ENCODE measurements around the gene GRPEL2. TPM values are rescaled to one million over a fixed set of nuclear protein-coding genes. Genes with fewer than 3 reads are reported as not detected.
A peak's percentile ranks its signal among the peaks of the same experiment; 100 is the strongest.
"Not testable (repeated sequence)": the region's sequence is repeated elsewhere in the genome, so short reads cannot be mapped to it uniquely, and the experiment has no call there.

The GRPEL2 gene
- total RNA-seq, 2 experiments from 2014 or later, result 32.9 to 37.2 TPM

DNA sequence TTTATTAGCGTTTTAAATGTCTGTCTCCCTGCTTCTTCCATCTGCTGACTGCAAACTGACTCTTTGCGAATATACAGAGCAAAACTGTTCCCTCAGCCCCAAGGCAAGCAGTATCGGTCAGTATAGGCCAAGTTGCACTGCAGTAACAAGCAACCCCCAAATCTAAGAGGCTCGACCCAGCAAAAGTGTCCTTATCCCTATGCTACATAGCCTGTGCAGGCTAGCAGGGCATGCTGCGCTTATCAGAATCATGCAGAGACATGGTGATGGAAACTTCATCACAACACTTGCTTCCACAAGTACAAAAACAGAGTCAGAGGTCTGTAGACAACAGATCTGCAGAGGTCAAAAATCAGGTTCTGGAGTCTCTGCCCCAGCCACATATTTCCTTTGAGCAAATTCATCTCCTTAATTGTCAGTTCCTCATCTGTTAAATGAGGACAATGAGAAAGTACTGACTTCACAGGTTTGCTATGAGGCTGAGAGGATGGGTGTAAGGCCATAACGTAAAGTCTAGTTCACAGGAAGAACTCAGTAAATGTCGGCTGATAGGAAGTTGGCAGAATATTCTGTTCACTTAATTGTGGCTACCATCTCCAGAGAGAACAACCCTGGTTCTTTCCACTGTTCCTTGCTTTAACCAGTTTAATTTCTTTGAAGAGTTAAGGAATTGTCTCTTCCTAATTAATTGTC, 43.3 kb downstream of the GRPEL2 start:
- no peak for DNase-seq
- no peak overlapping the region for H3K4me3 Mint-ChIP-seq
- POLR2A ChIA-PET, result no interaction called here
- H3K27ac Mint-ChIP-seq, result no peak overlapping the region
- H3K27me3 Mint-ChIP-seq, result no peaks in the 10 kb centered on the region
- intact Hi-C loops (cut with micrococcal nuclease), result no loop called here
- CTCF ChIA-PET, result interaction anchor here (1.2 to 4.8 kb wide), 3 partner anchors 9 to 177 kb away, joined by 4 to 25 read pairs (median 5); no protein-coding TSS in a partner anchor
- no peaks in the 10 kb centered on the region for H3K9me3 Mint-ChIP-seq
- H3K4me1 Mint-ChIP-seq (ENCODE audit: low read depth), result no peaks in the 10 kb centered on the region
- no peaks in the 10 kb centered on the region for H3K36me3 Mint-ChIP-seq

DNA sequence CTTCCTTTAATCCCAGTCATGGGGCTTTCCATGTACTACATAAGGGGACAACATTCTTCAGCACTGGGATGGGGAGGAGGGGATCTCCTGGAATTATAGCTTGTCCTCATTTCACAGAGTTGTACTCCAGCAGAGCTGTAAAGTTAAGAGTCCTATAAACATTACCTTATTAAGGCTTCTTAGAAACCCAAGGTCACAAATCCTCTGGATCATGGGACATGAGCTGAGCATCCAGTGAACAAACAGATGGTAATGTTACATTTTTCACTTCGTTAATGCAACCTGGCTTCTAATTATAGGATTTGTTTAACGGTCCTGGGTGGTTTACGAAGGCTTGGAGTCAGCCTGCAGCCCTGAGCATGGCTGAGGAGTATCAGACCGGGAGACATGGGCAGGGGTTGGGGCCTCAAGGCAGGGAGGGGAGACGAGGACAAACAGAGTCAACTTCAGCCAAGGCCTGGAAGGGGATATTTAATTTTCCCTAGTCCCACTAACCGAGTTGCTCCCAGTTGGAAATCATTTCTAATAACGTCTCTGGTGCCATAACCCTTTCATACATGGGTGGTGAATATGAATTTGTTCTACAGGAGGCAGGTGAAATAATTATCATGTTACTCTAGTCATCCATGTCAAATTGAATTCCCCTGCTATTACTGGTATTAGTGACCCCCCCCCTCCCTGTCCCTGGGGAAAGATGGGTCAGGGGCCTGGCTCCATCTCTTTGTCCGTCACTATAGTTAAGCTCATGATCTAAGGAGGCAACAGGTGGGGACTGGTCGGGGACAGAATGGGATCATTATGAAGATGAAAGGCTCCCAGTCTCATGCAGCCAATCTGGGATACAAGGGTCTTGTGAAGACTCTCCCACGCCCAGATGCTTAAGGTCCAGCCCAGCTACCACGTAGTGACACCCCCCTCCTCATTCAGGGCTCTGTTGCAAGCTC, 44.5 kb downstream of the GRPEL2 start:
- Mint-ChIP-seq H3K4me3 (no peak overlapping the region), H3K27ac (no peak overlapping the region), H3K9me3 (no peaks in the 10 kb centered on the region), H3K36me3 (no peaks in the 10 kb centered on the region), H3K27me3 (no peaks in the 10 kb centered on the region), H3K4me1 (ENCODE audit: low read depth) (no peaks in the 10 kb centered on the region)
- ChIA-PET POLR2A (no interaction called here), CTCF (interaction anchor here (0.6 to 1.3 kb wide), 4 partner anchors 7 to 62 kb away, joined by 3 to 5 read pairs (median 5); no protein-coding TSS in a partner anchor)
- intact Hi-C loops (cut with micrococcal nuclease), result no loop called here
- no peak for DNase-seq

DNA sequence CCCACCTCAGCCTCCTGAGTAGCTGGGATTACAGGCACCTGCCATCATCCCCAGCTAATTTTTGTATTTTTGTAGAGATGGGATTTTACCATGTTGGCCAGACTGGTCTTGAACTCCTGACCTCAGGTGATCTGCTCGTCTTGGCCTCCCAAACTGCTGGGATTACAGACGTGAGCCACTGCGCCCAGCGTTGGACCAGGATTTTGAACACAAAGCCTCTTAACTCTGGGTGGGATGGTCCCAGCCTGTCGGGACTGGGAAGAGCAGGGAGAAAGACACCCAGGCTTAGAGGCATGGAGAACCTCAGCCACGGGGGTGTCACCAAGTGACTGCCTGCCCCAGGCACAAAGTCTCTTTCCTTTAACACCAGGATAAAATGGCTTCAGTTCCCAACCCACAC, 45.8 kb downstream of the GRPEL2 start:
- H3K9me3 Mint-ChIP-seq; DNase-seq; H3K36me3 Mint-ChIP-seq; H3K27me3 Mint-ChIP-seq; H3K4me1 Mint-ChIP-seq (ENCODE audit: low read depth); H3K27ac Mint-ChIP-seq; H3K4me3 Mint-ChIP-seq; POLR2A ChIA-PET; intact Hi-C loops (cut with micrococcal nuclease): not testable (repeated sequence)
- CTCF ChIA-PET, result interaction anchor here (1.2 to 1.3 kb wide), 2 partner anchors 9 to 19 kb away, joined by 5 read pairs; no protein-coding TSS in a partner anchor

DNA sequence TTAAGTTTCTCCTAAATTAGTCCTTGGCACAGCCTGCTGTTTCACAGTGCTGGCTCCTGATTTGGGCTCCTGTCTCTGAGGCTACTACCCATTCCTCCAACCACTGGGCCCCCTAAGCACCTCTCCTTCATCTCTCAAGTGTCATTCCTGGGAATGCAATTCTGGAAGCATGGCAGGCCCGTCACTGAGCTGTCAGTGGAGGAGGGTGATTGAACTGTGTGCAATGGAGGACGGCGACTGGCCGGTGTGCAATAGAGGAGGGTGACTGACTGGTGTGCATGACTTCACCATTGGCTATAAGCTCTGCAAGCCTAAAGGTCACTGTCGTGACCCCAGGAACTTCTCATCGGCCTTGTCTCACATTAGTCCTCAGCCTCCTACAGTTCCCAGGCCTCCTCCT, 46.2 kb downstream of the GRPEL2 start:
- H3K4me3 Mint-ChIP-seq, result no peak overlapping the region
- CTCF ChIA-PET, result no interaction called here
- H3K9me3 Mint-ChIP-seq, result no peaks in the 10 kb centered on the region
- H3K27me3 Mint-ChIP-seq, result no peaks in the 10 kb centered on the region
- intact Hi-C loops (cut with micrococcal nuclease), result no loop called here
- no peak overlapping the region for H3K27ac Mint-ChIP-seq
- H3K4me1 Mint-ChIP-seq (ENCODE audit: low read depth), result no peaks in the 10 kb centered on the region
- DNase-seq, result no peak
- POLR2A ChIA-PET, result no interaction called here
- no peaks in the 10 kb centered on the region for H3K36me3 Mint-ChIP-seq

DNA sequence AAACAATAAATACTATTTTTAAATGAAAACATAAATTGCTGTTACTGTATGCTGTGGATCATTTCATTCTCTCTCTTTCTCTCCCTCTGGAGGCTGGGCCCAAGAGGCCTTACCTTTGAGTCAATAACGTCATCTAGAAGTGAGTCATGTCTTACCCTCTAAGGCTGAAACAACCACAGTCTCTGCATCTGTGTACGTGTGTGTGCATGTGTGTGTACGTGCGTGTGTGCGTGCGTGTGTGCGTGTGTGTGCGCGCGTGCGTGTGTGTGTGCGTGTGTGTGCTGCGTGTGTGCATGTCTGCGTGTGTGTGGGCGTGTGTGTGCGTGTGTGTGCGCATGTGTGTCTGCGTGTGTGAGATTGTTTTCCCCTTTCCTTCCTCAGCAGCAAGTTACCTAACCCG, 47.4 kb downstream of the GRPEL2 start:
- no peaks in the 10 kb centered on the region for H3K9me3 Mint-ChIP-seq
- CTCF ChIA-PET, result no interaction called here
- H3K27me3 Mint-ChIP-seq, result no peaks in the 10 kb centered on the region
- intact Hi-C loops (cut with micrococcal nuclease), result no loop called here
- no peak overlapping the region for H3K27ac Mint-ChIP-seq
- H3K36me3 Mint-ChIP-seq, result no peaks in the 10 kb centered on the region
- POLR2A ChIA-PET, result no interaction called here
- no peaks in the 10 kb centered on the region for H3K4me1 Mint-ChIP-seq (ENCODE audit: low read depth)
- peak; percentile 21 for DNase-seq
- no peak overlapping the region for H3K4me3 Mint-ChIP-seq

DNA sequence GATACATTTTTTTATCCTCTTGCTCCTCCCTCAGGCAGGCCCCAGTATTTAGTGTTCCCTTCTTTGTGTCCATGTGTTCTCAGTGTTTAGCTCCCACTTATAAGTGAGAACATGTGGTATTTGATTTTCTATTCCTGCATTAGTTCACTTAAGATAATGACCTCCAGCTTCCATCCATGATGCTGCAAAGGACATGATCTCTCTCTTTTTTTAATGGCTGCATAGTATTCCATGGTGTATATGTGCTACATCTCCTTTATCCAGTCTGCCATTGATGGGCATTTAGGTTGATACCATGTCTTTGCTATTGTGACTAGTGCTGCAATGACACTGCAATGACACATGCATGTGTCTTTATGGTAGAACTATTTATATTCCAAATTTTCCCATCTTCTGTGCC, 49.7 kb downstream of the GRPEL2 start:
- H3K4me1 Mint-ChIP-seq (ENCODE audit: low read depth), result not testable (repeated sequence)

DNA sequence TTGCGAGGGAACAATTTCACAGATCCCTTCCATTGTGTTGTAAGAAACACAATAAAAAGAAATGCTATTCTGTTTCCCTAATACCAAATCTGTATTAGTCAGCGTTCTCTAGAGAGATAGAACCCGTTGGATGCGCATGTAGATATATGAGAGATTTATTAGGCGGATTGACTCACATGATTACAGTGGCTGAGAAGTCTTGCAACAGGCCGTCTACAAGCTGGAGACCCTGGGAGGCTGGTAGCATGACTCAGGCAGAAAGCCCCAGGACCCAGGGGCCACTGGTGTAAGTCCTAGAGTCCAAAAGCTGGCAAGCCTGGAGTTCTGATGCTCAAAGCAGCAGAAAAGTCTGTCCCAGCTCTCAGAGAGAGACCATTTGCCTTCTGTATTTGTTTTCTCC, 52.2 kb downstream of the GRPEL2 start:
- no peaks in the 10 kb centered on the region for H3K36me3 Mint-ChIP-seq
- ChIA-PET POLR2A (no interaction called here), CTCF (no interaction called here)
- intact Hi-C loops (cut with micrococcal nuclease), result no loop called here
- peaks cover 5% of the 10 kb centered on the region for H3K27me3 Mint-ChIP-seq
- no peak overlapping the region for H3K27ac Mint-ChIP-seq
- no peak overlapping the region for H3K4me3 Mint-ChIP-seq
- DNase-seq, result no peak
- no peaks in the 10 kb centered on the region for H3K9me3 Mint-ChIP-seq
- H3K4me1 Mint-ChIP-seq (ENCODE audit: low read depth), result no peaks in the 10 kb centered on the region

More for the DNA sequence above, 49.7 kb downstream of the GRPEL2 start:
- H3K4me3 Mint-ChIP-seq; DNase-seq; intact Hi-C loops (cut with micrococcal nuclease); H3K27me3 Mint-ChIP-seq; POLR2A ChIA-PET; H3K27ac Mint-ChIP-seq; H3K9me3 Mint-ChIP-seq; H3K36me3 Mint-ChIP-seq: not testable (repeated sequence)
- CTCF ChIA-PET, result interaction anchor here (0.6 kb wide), 1 partner anchor 40 kb away, joined by 3 read pairs; no protein-coding TSS in a partner anchor

DNA sequence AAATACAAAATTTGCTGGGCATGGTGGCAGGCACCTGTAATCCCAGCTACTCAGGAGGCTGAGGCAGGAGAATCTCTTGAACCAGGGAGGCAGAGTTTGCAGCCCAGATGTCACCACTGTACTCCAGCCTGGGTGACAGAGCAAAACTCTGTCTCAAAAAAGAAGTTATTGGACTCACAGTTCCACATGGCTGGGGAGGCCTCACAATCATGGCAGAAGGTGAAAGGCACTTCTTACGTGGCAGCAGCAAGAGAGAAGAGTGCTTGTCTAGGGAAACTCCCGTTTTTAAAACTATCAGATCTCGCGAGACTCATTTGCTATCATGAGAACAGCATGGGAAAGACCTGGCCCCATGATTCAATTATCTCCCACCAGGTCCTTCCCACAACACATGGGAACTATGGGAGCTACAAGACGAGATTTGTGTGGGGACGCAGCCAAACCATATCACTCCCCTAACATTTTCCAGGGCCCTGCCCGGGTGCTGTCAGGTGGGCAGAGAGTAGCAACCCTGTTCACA, 53.5 kb downstream of the GRPEL2 start:
- H3K9me3 Mint-ChIP-seq; POLR2A ChIA-PET; H3K27ac Mint-ChIP-seq; DNase-seq; CTCF ChIA-PET; H3K27me3 Mint-ChIP-seq; H3K36me3 Mint-ChIP-seq; H3K4me1 Mint-ChIP-seq (ENCODE audit: low read depth); intact Hi-C loops (cut with micrococcal nuclease); H3K4me3 Mint-ChIP-seq: not testable (repeated sequence)

DNA sequence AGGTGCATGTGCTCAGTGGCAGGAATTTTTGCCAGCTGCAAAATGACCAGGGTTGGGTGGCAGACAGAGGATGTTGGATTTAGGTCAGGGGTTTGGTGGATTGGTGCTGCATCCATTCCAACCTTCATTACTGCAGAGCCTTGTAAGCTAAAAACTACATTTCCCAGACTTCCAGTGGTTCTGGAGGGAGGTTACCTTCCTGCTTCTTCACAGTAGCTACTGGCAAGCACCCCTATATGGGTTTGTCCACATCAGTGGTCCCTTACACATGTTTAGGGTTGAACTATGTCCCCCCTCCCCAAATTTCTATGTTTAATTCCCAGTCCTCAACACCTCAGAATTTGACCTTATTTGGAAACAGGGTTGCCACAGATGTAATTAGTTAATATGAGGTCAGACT, 54.5 kb downstream of the GRPEL2 start:
- intact Hi-C loops (cut with micrococcal nuclease), result no loop called here
- no peaks in the 10 kb centered on the region for H3K4me1 Mint-ChIP-seq (ENCODE audit: low read depth)
- no peaks in the 10 kb centered on the region for H3K9me3 Mint-ChIP-seq
- no peak overlapping the region for H3K27ac Mint-ChIP-seq
- peaks cover 5% of the 10 kb centered on the region for H3K27me3 Mint-ChIP-seq
- CTCF ChIA-PET, result interaction anchor here (0.9 kb wide), 1 partner anchor 34 kb away, joined by 3 read pairs; no protein-coding TSS in a partner anchor
- POLR2A ChIA-PET, result no interaction called here
- H3K4me3 Mint-ChIP-seq, result no peak overlapping the region
- no peak for DNase-seq
- H3K36me3 Mint-ChIP-seq, result no peaks in the 10 kb centered on the region

DNA sequence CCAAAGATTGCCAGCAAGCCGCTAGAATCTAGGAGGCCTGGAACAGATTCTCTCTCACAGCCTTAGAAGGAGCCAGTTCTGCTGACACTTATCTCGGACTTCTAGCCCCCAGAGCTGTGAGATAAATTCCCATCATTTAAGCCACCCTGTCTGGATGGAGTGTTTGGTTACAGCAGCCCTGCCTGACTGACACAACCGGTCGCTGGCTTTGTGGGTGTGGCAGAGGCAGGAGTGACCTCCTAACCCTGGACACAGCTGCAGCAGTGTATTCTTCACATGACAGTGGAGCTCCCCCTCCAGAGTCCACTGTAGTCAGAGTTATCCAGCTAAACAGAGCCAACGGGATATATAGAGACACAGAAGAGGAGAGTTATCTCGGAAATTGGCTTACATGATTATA, 55.0 kb downstream of the GRPEL2 start:
- CTCF ChIA-PET, result interaction anchor here (0.9 to 1.2 kb wide), 3 partner anchors 14 to 34 kb away, joined by 3 to 4 read pairs (median 3); no protein-coding TSS in a partner anchor
- H3K27me3 Mint-ChIP-seq, result peaks cover 5% of the 10 kb centered on the region
- DNase-seq, result no peak
- H3K9me3 Mint-ChIP-seq, result no peaks in the 10 kb centered on the region
- POLR2A ChIA-PET, result no interaction called here
- no peaks in the 10 kb centered on the region for H3K4me1 Mint-ChIP-seq (ENCODE audit: low read depth)
- no peak overlapping the region for H3K4me3 Mint-ChIP-seq
- intact Hi-C loops (cut with micrococcal nuclease), result no loop called here
- no peak overlapping the region for H3K27ac Mint-ChIP-seq
- H3K36me3 Mint-ChIP-seq, result no peaks in the 10 kb centered on the region

DNA sequence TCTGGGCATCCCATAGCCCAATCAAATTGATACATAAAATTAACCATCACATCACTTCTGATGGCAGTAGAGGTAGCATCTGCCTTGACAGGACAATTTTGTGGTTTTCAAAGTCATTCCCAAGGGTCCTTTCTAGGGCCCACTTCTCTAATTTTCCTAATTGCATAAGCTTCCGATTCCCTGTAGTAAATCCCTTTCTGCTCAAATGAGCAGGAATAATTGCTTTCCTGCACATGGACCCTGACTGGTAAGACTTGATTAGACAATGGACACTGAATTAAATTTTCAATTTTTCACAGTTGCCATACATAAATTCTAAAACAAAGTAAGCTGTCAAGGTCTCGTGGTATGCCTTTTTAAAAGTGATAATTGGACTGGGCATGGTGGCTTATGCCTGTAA, 55.8 kb downstream of the GRPEL2 start:
- Mint-ChIP-seq H3K4me3 (no peak overlapping the region), H3K36me3 (no peaks in the 10 kb centered on the region), H3K9me3 (no peaks in the 10 kb centered on the region), H3K4me1 (ENCODE audit: low read depth) (no peaks in the 10 kb centered on the region), H3K27me3 (peaks cover 5% of the 10 kb centered on the region), H3K27ac (no peak overlapping the region)
- ChIA-PET CTCF (interaction anchor here (1.1 to 1.2 kb wide), 2 partner anchors 13 to 20 kb away, joined by 3 to 4 read pairs; no protein-coding TSS in a partner anchor), POLR2A (no interaction called here)
- intact Hi-C loops (cut with micrococcal nuclease), result no loop called here
- no peak for DNase-seq

DNA sequence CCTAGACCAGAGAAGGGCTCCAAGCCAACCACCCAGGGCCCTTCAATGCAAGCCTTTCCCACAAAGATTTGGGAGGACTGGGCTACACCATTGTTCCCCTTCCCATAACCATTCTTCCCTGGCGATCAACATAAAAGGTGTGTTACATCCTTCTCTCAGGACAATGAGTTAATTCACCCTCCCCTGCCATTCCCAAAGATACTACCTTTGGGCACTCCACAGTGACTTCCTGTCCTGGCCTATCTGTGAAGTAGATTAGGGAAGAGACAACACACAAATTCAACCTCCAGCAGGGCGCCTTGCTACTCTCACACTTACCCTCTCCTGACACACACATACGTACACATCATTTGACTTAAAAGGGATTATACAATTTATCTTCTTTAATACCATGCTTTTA, 57.0 kb downstream of the GRPEL2 start:
- intact Hi-C loops (cut with micrococcal nuclease), result no loop called here
- H3K4me3 Mint-ChIP-seq, result no peak overlapping the region
- no peaks in the 10 kb centered on the region for H3K36me3 Mint-ChIP-seq
- POLR2A ChIA-PET, result no interaction called here
- no peaks in the 10 kb centered on the region for H3K9me3 Mint-ChIP-seq
- CTCF ChIA-PET, result no interaction called here
- H3K27me3 Mint-ChIP-seq, result peaks cover 5% of the 10 kb centered on the region
- no peaks in the 10 kb centered on the region for H3K4me1 Mint-ChIP-seq (ENCODE audit: low read depth)
- DNase-seq, result no peak
- no peak overlapping the region for H3K27ac Mint-ChIP-seq

All from activated CD4-positive, alpha-beta memory T cell treated with anti-CD3 and anti-CD28 coated beads for 36 hours (primary cell).